Pancreas (tissue), 10 donors: Measurements from ENCODE around the gene CTNNA3. TPM values are rescaled to one million over a fixed set of nuclear protein-coding genes. Genes with fewer than 3 reads are reported as not detected.
A peak's percentile ranks its signal among the peaks of the same experiment; 100 is the strongest.

Experiments used
- ATAC-seq, 4 donors: fragments of 200-7000 bp; cut with Tn5 transposase; one replicate each; pipeline versions ENCODE4 v1.8.0 to v1.9.1; 2020; ENCODE audit warnings: mild to moderate bottlenecking in 4 of 4, moderate library complexity in 4 of 4
- DNase-seq, 6 donors: peaks; one replicate each; pipeline ENCODE4 v3.0.0-alpha.2; 2020
- FAIRE-seq: peaks from 2 replicates; lab custom pipeline; 2012; peaks lifted over from hg19 to GRCh38; lab: Jason Lieb, UNC
- H3K27ac ChIP-seq, 4 donors: fragments of 200-600 bp; sonication (generic); 1 replicate in 3 of 4; 2 replicates in 1 of 4; pipeline versions ENCODE4 v1.5.0 to v1.8.0; 2020
- H3K27me3 ChIP-seq, 4 donors: fragments of 200-600 bp; one replicate each; pipeline ENCODE4 v1.8.0; 2021
- H3K36me3 ChIP-seq, 3 donors: fragments of 200-600 bp; sonication (generic) in 1 of 3; one replicate each; pipeline versions ENCODE4 v1.5.0 to v1.8.0; 2020 to 2021
- H3K4me1 ChIP-seq, 3 donors: fragments of 200-600 bp; one replicate each; pipeline ENCODE4 v1.8.0; 2021
- H3K4me3 ChIP-seq, 4 donors: fragments of 200-600 bp; sonication (generic) in 2 of 4; one replicate each; pipeline versions ENCODE4 v1.5.0 to v1.8.0; 2020 to 2021
- H3K9me3 ChIP-seq, 4 donors: fragments of 200-600 bp; one replicate each; pipeline ENCODE4 v1.8.0; 2021
- WGBS, 2 donors: extraction: QIAGEN DNeasy Blood & Tissue Kit; methylation state at CpG; one replicate each; pipeline ENCODE4 v1.1.7; 2013; 5-methylcytosine and 5-hydroxymethylcytosine counted together
- intact Hi-C, 3 donors: fragments of 100-400 bp; cut with DNase I; formaldehyde crosslinking; loops; one replicate each; pipeline versions ENCODE4 v1.11.1 to v1.14.2; 2022
- polyA plus RNA-seq, 2 donors: library from polyadenylated mRNA; stranded (reverse); fragments of 200-250 nt; gene quantifications; one replicate each; pipeline ENCODE4 v1.2.3, GENCODE V29; 2013
- total RNA-seq, 6 donors: library from RNA; stranded (reverse); fragmentation: NEBNext Ultra II Directional in 4 of 6; extraction: Animal tissue kit (Norgen Biotek cat#: 25700) in 4 of 6; gene quantifications; one replicate each; pipeline versions ENCODE4 v1.2.1 to v1.2.4, GENCODE V29; 2021 to 2023
- TF ChIP-seq, protein P1 (sequence below), 4 donors: fragments of 200-600 bp; sonication (generic) in 3 of 4; IDR thresholded peaks; one replicate each; pipeline versions ENCODE4 v1.5.0 to v1.8.0; 2021; ENCODE audit warnings: antibody characterized with exemption in 4 of 4
- donor health status: healthy with polysubstance abuse.
- donor health status: DM: no; HTN: no; CAD: no; lungs with moderate emphysema.
- donor health status: DM: no; HTN: no; CAD: no.
- donor health status: control.
- donor health status: control.
- donor health status: Bipolar disorder and iron deficiency.
- donor health status: DM: yes; HTN: yes; CAD: no.
- donor health status: DM: no; HTN: no; CAD: no.
- donor health status: DM: no; HTN: no; CAD: no.
- donor health status: DM: yes; HTN: yes; CAD: no.

The CTNNA3 gene
- total and polyA plus RNA-seq, 8 donors = 0.02 to 0.83 (median 0.21) TPM

DNA sequence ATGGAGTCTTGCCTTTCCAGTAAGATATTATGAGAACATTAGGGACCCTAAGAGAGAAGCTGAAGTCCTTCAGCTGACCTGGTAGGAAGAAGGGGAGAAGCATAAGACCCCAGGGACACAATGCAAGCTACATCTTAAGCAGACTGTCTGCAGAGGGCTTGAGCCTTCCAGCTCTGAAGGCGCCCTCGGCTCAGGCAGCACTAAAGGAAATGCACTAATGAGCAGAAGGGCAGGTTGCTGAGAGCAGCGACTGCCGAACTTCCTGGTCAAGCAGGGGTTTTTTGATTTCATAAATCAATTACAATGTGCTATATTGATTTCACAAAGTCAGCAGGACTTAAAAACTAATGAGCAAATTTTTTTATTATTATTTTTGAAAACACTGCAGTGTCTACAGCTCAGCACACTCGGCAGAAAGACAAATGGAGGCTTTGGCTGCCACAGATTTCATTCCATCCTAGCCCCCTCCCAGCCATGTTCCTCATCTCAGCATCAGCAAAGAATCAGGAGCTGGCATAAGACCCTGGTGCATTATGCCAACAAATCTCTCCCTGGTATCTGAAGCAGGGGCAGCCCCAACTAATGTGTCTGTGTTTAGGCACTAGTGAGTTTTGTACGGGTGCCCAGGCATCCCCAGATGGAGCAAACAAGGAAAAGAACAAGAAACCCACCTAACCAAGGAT, 713.1 kb downstream of the CTNNA3 start:
- TF ChIP-seq, protein P1, sequence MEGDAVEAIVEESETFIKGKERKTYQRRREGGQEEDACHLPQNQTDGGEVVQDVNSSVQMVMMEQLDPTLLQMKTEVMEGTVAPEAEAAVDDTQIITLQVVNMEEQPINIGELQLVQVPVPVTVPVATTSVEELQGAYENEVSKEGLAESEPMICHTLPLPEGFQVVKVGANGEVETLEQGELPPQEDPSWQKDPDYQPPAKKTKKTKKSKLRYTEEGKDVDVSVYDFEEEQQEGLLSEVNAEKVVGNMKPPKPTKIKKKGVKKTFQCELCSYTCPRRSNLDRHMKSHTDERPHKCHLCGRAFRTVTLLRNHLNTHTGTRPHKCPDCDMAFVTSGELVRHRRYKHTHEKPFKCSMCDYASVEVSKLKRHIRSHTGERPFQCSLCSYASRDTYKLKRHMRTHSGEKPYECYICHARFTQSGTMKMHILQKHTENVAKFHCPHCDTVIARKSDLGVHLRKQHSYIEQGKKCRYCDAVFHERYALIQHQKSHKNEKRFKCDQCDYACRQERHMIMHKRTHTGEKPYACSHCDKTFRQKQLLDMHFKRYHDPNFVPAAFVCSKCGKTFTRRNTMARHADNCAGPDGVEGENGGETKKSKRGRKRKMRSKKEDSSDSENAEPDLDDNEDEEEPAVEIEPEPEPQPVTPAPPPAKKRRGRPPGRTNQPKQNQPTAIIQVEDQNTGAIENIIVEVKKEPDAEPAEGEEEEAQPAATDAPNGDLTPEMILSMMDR (IDR thresholded peaks at IDR 0.05) = no peak
- FAIRE-seq (no peak), ATAC-seq (peak; percentile 66 to 85 (median 82)), DNase-seq (peak in 2 of 6 donors; percentile 13 to 57)
- Histone ChIP-seq H3K4me3 (no peak overlapping the region), H3K27ac (no peak overlapping the region), H3K27me3 (no peaks in the 10 kb centered on the region), H3K36me3 (no peaks in the 10 kb centered on the region), H3K9me3 (no peaks in the 10 kb centered on the region), H3K4me1 (peaks cover 0 to 13% (median 12%) of the 10 kb centered on the region in 3 donors)
- WGBS, 2 donors = 5 to 9% methylated on average over 6 of the region's 6 CpGs
- intact Hi-C loops = no loop called here

- FAIRE-seq = no peak
- H3K36me3 ChIP-seq = no peaks in the 10 kb centered on the region
- no peaks in the 10 kb centered on the region for H3K9me3 ChIP-seq
- intact Hi-C loops = no loop called here
- H3K27ac ChIP-seq = no peak overlapping the region
- WGBS, 2 donors = 80 to 92% methylated on average over 1 of the region's 1 CpG
- no peak for ATAC-seq
- no peak overlapping the region for H3K4me3 ChIP-seq
- TF ChIP-seq, protein P1 (IDR thresholded peaks at IDR 0.05) = no peak
- DNase-seq = no peak
- H3K4me1 ChIP-seq = peaks cover 0 to 13% (median 12%) of the 10 kb centered on the region in 3 donors
- H3K27me3 ChIP-seq = no peaks in the 10 kb centered on the region
Observed at GRCh38 chr10:66982053-66982420, 714.0 kb downstream of the CTNNA3 start.

DNA sequence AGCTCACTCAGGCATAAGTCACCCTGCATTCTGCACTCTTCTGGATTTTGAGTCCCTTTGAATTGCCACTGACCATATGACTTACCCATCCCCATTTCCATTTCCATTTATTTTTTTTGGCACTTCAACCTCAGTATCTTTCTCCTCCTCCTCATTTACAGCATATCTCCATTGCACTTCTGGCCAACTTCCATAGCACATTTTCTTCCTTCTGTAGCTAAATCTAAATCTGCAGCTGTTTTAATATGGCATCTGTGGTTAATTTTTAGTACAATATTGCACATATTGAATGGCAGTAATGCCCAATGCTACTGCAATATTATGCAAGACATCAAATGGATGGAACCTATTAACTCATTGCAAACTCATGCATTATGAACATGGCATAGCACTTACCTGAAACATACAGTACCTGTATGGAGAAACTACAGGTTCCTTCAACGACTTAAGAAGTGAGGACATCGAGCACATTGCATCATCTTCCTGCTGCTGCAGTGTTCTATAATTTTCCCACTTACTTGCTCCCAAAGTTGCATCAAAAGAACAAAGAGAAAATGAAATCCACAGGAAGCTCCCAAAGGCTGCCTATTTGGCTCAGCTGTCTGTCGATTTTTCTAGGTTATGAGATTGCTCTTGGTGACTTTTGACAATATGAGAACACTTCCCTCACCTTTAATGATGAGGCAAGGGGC, 714.5 kb downstream of the CTNNA3 start:
- no peak for FAIRE-seq
- intact Hi-C loops = no loop called here
- 75 to 81% methylated on average over 3 of the region's 3 CpGs for WGBS, 2 donors

GRCh38 chr10:66980246-66980815, 715.7 kb downstream of the CTNNA3 start:
- H3K36me3 ChIP-seq = no peaks in the 10 kb centered on the region
- ATAC-seq = no peak
- FAIRE-seq = no peak
- no peak overlapping the region for H3K4me3 ChIP-seq
- intact Hi-C loops = no loop called here
- H3K9me3 ChIP-seq = no peaks in the 10 kb centered on the region
- no peaks in the 10 kb centered on the region for H3K27me3 ChIP-seq
- 86 to 95% methylated on average over 4 of the region's 4 CpGs for WGBS, 2 donors
- H3K27ac ChIP-seq = no peak overlapping the region
- H3K4me1 ChIP-seq = peaks cover 0 to 13% (median 12%) of the 10 kb centered on the region in 3 donors
- TF ChIP-seq, protein P1 (IDR thresholded peaks at IDR 0.05) = no peak
- DNase-seq = no peak

More for the DNA sequence above, 714.5 kb downstream of the CTNNA3 start:
- no peak for ATAC-seq
- Histone ChIP-seq H3K4me1 (peaks cover 0 to 13% (median 12%) of the 10 kb centered on the region in 3 donors), H3K36me3 (no peaks in the 10 kb centered on the region), H3K9me3 (no peaks in the 10 kb centered on the region), H3K27me3 (no peaks in the 10 kb centered on the region), H3K4me3 (no peak overlapping the region), H3K27ac (no peak overlapping the region)
- TF ChIP-seq, protein P1 (IDR thresholded peaks at IDR 0.05) = no peak
- DNase-seq = no peak
